ENCODE data around the gene GJC2.

DNA sequence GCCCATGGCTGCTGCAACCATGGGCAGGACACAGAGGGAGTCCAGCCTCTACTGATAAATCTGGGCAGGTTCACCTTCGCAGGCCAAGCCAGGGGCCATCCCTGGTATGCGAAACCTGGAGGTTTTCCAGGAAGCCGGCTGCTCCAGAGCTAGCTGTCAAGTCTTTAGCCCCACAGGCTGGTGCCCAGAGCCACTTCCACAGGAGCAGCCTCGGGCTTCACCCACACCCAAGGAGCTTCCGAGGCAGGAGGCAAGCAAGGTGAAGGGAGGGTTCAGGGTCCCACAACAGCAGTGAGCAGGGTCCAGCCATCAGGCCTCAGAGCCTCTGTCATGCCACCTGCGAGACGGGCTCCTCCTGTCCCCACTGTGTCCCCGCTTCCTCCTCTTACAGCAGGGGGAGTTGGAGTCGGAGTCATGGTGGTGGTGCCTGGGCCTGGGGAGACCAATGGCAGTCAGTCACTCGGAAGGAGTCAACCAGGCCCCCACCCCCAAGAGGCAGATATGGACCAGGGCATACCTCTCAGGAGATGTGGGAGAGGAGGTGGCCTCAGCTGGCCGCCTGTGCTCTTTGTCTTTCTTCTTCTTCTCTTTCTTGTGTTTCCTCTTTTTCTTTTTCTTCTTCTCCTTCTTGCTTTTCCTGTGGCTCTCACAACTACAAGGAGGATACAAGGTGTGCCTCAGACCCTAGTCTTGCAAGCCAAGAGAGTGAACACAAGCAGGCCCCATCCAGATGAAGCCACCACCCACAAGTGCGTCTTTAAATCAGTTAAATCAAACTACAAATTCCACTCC, 48.7 kb upstream of the GJC2 start:
- TF ChIP-seq, protein P1, sequence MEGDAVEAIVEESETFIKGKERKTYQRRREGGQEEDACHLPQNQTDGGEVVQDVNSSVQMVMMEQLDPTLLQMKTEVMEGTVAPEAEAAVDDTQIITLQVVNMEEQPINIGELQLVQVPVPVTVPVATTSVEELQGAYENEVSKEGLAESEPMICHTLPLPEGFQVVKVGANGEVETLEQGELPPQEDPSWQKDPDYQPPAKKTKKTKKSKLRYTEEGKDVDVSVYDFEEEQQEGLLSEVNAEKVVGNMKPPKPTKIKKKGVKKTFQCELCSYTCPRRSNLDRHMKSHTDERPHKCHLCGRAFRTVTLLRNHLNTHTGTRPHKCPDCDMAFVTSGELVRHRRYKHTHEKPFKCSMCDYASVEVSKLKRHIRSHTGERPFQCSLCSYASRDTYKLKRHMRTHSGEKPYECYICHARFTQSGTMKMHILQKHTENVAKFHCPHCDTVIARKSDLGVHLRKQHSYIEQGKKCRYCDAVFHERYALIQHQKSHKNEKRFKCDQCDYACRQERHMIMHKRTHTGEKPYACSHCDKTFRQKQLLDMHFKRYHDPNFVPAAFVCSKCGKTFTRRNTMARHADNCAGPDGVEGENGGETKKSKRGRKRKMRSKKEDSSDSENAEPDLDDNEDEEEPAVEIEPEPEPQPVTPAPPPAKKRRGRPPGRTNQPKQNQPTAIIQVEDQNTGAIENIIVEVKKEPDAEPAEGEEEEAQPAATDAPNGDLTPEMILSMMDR (IDR thresholded peaks at IDR 0.05) = no peak
- no peak for TF ChIP-seq POLR2A (IDR thresholded peaks at IDR 0.05)
